ENCODE measurements around the gene WDR54.

- TF ChIP-seq POLR2A (IDR thresholded peaks at IDR 0.05) = no peak
- no peak for TF ChIP-seq CTCF (IDR thresholded peaks at IDR 0.05)
Measured at GRCh38 chr2:74423231-74424095, 1.9 kb downstream of the WDR54 start.

Measured in uterus (tissue), 2 donors.